Measurements from ENCODE around the gene POMT2.

DNA sequence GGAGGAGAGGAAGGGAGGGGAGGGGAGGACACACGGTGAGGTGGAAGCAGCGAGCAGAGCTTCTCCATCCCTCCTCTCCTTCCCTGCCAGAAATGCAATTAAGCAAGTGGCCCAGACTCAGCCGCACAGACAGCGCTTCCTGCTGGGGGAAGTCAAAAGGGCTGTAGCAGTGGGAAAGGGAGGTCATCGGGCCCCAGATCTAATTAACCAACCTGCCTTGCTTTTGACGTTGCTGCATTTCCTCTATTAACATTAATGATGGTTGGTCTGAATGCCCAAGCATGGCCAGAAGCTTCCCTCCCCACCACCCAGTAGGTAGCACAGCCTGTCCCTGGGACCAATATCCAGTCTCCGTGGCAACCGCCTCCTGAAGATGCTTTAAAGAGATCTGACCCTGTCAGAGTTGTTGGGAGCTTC is 45.1 kb downstream of the POMT2 start:
- TF ChIP-seq CTCF (conservative IDR thresholded peaks at IDR 0.05) = no peak
- TF ChIP-seq ZFX (IDR thresholded peaks at IDR 0.05) = no peak
